Body of pancreas (tissue), 4 donors: ENCODE results near the gene NR3C2. TPM values are rescaled to one million over a fixed set of nuclear protein-coding genes. Genes with fewer than 3 reads are reported as not detected.

ENCODE experiments used
- ATAC-seq: fragments of 150-250 bp; one replicate; pipeline ENCODE4 v1.9.1; 2016
- DNase-seq, 4 donors: peaks; one replicate each; pipeline ENCODE4 v3.0.0-alpha.2; 2019
- H3K27ac ChIP-seq, 4 donors: fragments of 200-600 bp; sonication (generic); 1 replicate in 3 of 4; 2 replicates in 1 of 4; pipeline versions ENCODE4 v1.5.1 to v1.6.1; 2016 to 2019; ENCODE audit warnings: mild to moderate bottlenecking in 1 of 4, mixed read lengths in 1 of 4, moderate library complexity in 1 of 4
- H3K27me3 ChIP-seq, 2 donors: fragments of 200-600 bp; sonication (generic); one replicate each; pipeline ENCODE4 v1.6.0; 2016; ENCODE audit warnings: mild to moderate bottlenecking in 1 of 2
- H3K36me3 ChIP-seq, 2 donors: fragments of 200-600 bp; sonication (generic); replicated peaks in 1 of 2; 2 replicates each; pipeline ENCODE4 v1.5.1; 2016; ENCODE audit warnings: low read depth in 2 of 2; ENCODE audit not compliant: insufficient read depth in 1 of 2
- H3K4me1 ChIP-seq: fragments of 200-600 bp; sonication (generic); one replicate; pipeline ENCODE4 v1.6.0; 2016
- H3K4me3 ChIP-seq, 2 donors: fragments of 200-600 bp; sonication (generic); 1 replicate in 1 of 2; 2 replicates in 1 of 2; pipeline ENCODE4 v1.5.1; 2016 to 2019
- H3K9me3 ChIP-seq, 3 donors: fragments of 200-600 bp; sonication (generic); 1 replicate in 2 of 3; 2 replicates in 1 of 3; pipeline ENCODE4 v1.5.1; 2016
- CTCF ChIP-seq, 7 experiments: fragments of 450-650 bp in 4 of 7; fragments of 200-600 bp in 3 of 7; sonication (generic) in 3 of 7; IDR thresholded peaks; one replicate each; pipeline ENCODE4 v1.5.1; 2016 to 2019; ENCODE audit warnings: antibody characterized with exemption in 7 of 7
- POLR2A ChIP-seq, 3 donors: fragments of 450-650 bp; IDR thresholded peaks; one replicate each; pipeline ENCODE4 v1.6.1; 2016; ENCODE audit warnings: antibody characterized with exemption in 3 of 3, mild to moderate bottlenecking in 2 of 3
- WGBS, 2 donors: methylation state at CpG; one replicate each; pipeline ENCODE4 v1.1.5; 2017; 5-methylcytosine and 5-hydroxymethylcytosine counted together
- intact Hi-C: fragments of 100-400 bp; cut with DNase I; formaldehyde crosslinking; loops from one replicate; pipeline ENCODE4 v1.15.1; 2023
- total RNA-seq, 2 donors: library from RNA; depleted of rRNA; stranded (reverse); fragments of >200 nt; gene quantifications; one replicate each; pipeline ENCODE4 v1.1.0, GENCODE V29; 2016

The NR3C2 gene
- total RNA-seq, 2 donors from 2014 or later: 14.8 to 18.8 TPM

- H3K4me3 ChIP-seq: no peak overlapping the region
- TF ChIP-seq POLR2A (IDR thresholded peaks at IDR 0.05) (no peak), CTCF (IDR thresholded peaks at IDR 0.05) (no peak)
- H3K9me3 ChIP-seq: no peaks in the 10 kb centered on the region
- no peaks in the 10 kb centered on the region for H3K36me3 ChIP-seq
- DNase-seq (no peak), ATAC-seq (no peak)
- 9 to 16% methylated on average over 1 of the region's 1 CpG for whole genome bisulfite sequencing, 2 donors
- intact Hi-C loops: no loop called here
- peak overlapping the region in 3 of 4 donors; percentile 1 to 73 (median 47) for H3K27ac ChIP-seq
- H3K4me1 ChIP-seq: peaks cover 69% of the 10 kb centered on the region
- no peaks in the 10 kb centered on the region for H3K27me3 ChIP-seq
Measured at GRCh38 chr4:148225639-148226038, 216.6 kb downstream of the NR3C2 start.

GRCh38 chr4:148224476-148224875 is 217.7 kb downstream of the NR3C2 start:
- H3K27ac ChIP-seq: peak overlapping the region; percentile 19 to 73 (median 68)
- ATAC-seq (no peak), DNase-seq (no peak)
- TF ChIP-seq POLR2A (IDR thresholded peaks at IDR 0.05) (no peak), CTCF (IDR thresholded peaks at IDR 0.05) (no peak)
- no peaks in the 10 kb centered on the region for H3K36me3 ChIP-seq
- WGBS, 2 donors: 22 to 27% methylated on average over 3 of the region's 3 CpGs
- no peaks in the 10 kb centered on the region for H3K27me3 ChIP-seq
- no peaks in the 10 kb centered on the region for H3K9me3 ChIP-seq
- peaks cover 61% of the 10 kb centered on the region for H3K4me1 ChIP-seq
- intact Hi-C loops: no loop called here
- no peak overlapping the region for H3K4me3 ChIP-seq

GRCh38 chr4:148222991-148223660 is 219.1 kb downstream of the NR3C2 start:
- peak overlapping the region; percentile 3 to 73 (median 67) for H3K27ac ChIP-seq
- H3K4me3 ChIP-seq: no peak overlapping the region
- WGBS, 2 donors: 31 to 36% methylated on average over 8 of the region's 8 CpGs
- H3K36me3 ChIP-seq: no peaks in the 10 kb centered on the region
- ATAC-seq (peak; percentile 87), DNase-seq (peak; percentile 79 to 91 (median 84))
- TF ChIP-seq CTCF (IDR thresholded peaks at IDR 0.05) (peak in 1 of 7 experiments; percentile 9), POLR2A (IDR thresholded peaks at IDR 0.05) (no peak)
- intact Hi-C loops: no loop called here
- H3K4me1 ChIP-seq: peaks cover 55% of the 10 kb centered on the region
- no peaks in the 10 kb centered on the region for H3K27me3 ChIP-seq
- no peaks in the 10 kb centered on the region for H3K9me3 ChIP-seq

- Histone ChIP-seq H3K4me1 (peaks cover 36% of the 10 kb centered on the region), H3K27me3 (no peaks in the 10 kb centered on the region), H3K9me3 (no peaks in the 10 kb centered on the region), H3K36me3 (no peaks in the 10 kb centered on the region), H3K27ac (peak overlapping the region; percentile 44 to 79 (median 68)), H3K4me3 (no peak overlapping the region)
- DNase-seq (peak in 3 of 4 donors; percentile 33 to 45 (median 37)), ATAC-seq (peak; percentile 57)
- whole genome bisulfite sequencing, 2 donors: 37 to 46% methylated on average over 5 of the region's 5 CpGs
- intact Hi-C loops: no loop called here
- TF ChIP-seq POLR2A (IDR thresholded peaks at IDR 0.05): no peak
- TF ChIP-seq CTCF (IDR thresholded peaks at IDR 0.05): no peak
Measured at GRCh38 chr4:148216866-148217814, 225.1 kb downstream of the NR3C2 start.
